CD1c-positive myeloid dendritic cell (primary cell): ENCODE measurements around the gene CPD.

Experiments
- DNase-seq: peaks from one replicate; pipeline ENCODE4 v3.0.0-alpha.2; 2016; ENCODE audit errors: extremely low spot score

CPD gene

GRCh38 chr17:30354701-30355100, 24.0 kb upstream of the CPD start:
- no peak for DNase-seq

- no peak for DNase-seq
These were observed 21.3 kb upstream of the CPD start for GRCh38 chr17:30357476-30357875.

DNA sequence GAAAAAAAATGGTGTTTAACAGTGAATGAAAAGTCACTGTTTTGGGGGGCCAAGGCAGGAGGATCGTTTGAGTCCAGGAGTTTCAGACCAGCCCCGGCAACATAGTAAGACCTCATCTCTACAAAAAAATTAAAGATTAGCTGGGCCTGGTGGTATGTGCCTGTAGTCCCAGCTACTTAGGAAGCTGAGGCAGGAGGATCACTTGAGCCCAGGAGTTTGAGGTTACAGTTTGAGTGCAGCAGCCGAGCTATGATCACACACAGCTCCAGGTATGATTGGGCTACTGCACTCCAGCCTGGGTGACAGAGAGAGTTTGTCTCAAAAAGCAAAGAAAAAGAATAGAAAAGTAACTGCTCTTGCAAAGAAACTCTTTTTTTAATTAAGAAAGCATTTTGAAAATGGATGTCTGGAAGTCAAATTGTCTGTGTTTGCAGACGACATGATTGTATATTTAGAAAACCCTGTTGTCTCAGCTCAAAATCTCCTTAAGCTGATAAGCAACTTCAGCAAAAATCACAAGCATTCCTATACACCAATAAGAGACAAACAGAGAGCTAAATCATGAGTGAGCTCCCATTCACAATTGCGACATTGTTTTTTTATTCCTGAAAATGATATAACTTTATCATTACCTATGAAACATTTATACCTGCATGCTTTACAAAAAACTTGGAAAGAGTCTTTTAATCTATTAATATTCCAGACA, 20.5 kb upstream of the CPD start:
- no peak for DNase-seq

GRCh38 chr17:30360086-30360808, 18.5 kb upstream of the CPD start:
- DNase-seq: peak; percentile 61

GRCh38 chr17:30361766-30362279, 16.9 kb upstream of the CPD start:
- no peak for DNase-seq

DNA sequence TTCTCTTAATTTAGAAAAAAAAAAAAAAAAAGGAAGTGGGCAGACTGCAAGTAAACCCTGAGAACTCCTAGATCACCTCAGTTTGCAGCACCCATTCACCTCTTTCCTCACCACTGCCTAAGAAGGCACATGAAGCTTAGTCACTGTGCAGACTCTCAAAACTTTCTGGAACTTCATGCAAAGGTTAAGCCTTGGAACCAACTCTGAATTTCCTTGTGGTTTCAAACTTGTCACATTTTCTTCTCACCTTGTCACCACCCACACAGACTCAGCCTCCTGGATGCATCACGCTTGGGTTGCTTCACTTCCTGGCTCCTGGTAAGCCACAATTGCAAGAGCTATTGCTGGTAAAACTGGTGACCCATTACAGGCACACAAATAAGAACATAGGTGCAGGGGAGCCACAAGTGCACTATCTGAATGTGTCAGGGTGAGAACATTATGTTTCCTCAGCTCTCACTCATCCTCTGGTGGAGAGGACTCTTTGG, 15.0 kb upstream of the CPD start:
- DNase-seq: peak; percentile 71

DNA sequence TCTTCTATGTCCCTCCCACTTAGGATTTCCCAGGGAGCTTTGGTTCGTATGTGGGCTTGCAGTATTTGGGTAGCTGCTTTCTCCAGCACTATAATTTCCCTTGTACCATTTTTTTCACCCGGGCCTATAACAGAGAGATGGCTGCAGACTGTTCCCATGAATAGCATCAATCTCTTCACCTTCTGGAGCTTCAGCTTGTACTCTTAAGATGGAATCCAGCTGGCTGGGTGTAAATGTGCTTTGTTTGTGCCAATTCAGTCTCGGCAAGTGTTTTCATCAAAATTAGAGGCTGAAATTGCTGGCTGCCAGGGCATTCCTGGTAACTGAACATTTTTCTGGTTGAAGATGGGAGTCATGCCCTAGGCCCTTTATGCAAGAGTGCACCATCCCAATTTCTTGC, 12.2 kb upstream of the CPD start:
- DNase-seq: no peak

- no peak for DNase-seq
These were observed 9.6 kb upstream of the CPD start for GRCh38 chr17:30368912-30369720.

GRCh38 chr17:30369995-30370394, 8.7 kb upstream of the CPD start:
- no peak for DNase-seq

DNA sequence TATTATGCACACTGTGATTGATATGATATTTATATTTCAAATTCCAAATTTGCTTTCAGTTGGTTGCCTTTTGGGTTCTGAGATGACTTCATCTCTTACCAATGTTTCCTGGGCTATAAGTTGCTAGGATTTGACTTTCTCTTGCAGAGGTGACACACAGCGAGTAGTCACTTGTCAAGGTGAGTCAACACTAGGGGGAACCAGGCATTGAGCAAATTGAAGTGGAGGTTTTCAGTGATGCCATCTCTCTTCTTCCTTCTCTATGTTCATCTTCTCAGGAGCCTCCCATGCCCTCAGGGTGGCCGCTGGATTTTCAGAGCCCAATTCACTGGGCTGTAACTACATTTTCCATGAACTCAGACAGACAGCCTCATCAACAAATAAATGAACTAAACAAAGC, 6.0 kb upstream of the CPD start:
- no peak for DNase-seq

DNA sequence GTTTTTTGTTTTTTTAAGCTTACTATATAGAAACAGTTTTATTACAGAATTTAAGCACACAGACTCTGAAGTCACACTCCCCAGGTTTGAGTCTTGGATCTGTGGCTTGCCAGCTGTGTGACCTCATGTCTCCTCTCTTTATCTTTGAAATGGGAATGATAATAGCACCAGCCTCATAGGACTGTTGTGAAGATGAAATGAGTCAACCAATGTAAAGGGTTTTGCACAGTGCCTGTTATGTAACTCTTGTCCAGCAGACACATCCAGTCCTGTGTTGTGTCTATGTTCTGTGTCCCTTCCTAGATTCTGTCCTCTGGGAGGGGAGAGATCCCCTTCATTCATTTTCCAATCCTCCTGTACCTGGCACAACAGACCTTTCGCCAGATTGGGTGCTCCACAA, 3.1 kb upstream of the CPD start:
- no peak for DNase-seq

- DNase-seq: peak; percentile 27
These were observed 1.9 kb upstream of the CPD start for GRCh38 chr17:30376621-30377452.

DNA sequence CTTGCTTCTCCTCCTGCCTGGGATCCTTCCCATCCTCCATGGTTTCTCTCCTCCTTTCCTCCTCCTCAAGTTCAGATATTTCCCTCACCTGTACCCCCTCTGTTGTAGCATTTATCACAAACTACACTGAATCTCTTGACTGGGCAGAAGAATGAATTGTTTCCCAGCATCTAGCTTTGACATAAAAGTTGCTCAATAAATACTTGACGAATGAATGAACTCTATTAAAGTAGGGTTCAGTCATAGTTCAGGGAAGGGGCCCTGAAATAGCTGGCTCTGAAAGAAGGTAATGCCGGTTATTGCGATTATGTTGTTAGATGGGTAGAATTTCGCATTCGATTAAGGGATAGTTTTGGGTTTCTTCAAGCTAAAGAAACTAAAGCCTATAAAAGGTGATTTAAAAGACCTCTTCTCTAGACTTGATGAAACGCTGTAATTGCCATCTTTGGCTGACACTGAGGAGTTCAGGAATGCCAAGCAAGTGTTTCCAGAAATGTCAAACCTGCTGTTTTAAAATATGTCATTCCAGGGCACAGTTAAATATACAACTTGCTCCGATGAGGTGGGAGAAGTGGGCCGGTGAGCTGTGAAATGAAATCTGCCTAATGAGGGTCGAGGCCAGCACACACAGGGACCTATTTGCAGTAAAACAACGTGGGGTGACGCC, 1.0 kb upstream of the CPD start:
- DNase-seq: no peak

- DNase-seq: peak; percentile 56
These were observed 394 bp upstream of the CPD start for GRCh38 chr17:30378241-30378824.

- DNase-seq: peak; percentile 11
These were observed 676 bp downstream of the CPD start for GRCh38 chr17:30379303-30379902.

- no peak for DNase-seq
These were observed 1.2 kb downstream of the CPD start for GRCh38 chr17:30379903-30380381.

DNA sequence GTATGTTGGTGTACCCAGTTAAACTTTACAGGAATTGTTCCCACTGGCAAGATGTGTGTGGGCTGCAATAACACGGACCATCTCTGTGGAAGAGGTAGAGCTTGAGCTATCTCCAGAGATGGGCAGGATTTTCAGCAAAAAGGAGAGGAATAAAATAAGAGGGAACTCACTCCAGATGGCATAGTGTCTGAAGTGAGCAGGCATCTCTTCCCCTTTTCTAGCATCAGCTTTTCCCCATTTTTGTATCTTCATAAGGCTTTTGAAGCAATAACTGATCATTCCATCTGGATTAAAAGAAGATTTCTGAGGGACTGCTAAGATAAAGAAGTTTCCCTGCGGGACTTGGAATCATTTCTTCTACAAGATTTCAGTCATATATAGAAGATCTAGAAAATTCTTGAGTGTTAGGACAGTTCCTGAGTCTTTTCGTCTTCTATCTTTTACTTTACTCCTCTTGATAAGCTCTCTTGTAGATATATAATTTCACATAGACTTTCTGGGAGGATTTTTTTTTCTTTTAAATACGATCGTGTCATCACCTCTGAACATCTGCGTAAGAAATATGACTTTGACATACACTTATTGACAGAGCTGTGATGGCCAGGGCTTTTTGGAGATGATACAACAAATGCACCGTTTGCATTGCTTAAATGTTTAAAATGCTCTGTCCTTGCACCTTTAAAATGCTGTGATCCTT, 2.1 kb downstream of the CPD start:
- peak; percentile 49 for DNase-seq

DNA sequence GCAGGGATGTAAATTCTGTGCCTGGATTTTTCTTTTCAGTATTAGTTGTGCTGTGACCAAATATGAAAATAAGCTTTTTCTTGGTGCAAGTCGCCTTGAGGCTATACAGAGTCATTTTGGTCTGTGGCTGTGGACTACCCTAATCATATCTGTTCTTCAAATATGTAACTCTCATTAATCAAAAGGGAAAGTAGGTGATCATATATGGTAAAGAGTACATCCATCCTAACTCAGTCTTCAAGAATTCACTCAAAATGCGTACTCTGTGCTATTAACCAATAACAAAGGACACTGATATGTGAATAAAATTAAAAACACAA, 2.6 kb downstream of the CPD start:
- DNase-seq: no peak

GRCh38 chr17:30382345-30382744, 3.6 kb downstream of the CPD start:
- no peak for DNase-seq
